Measurements from ENCODE around the gene RAB19. TPM values are rescaled to one million over a fixed set of nuclear protein-coding genes. Genes with fewer than 3 reads are reported as not detected.

Gene RAB19, protein sequence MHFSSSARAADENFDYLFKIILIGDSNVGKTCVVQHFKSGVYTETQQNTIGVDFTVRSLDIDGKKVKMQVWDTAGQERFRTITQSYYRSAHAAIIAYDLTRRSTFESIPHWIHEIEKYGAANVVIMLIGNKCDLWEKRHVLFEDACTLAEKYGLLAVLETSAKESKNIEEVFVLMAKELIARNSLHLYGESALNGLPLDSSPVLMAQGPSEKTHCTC
- polyA plus RNA-seq: 1 to 10 TPM in 1 of 3 donors, not detected in 2; 2.0 TPM

DNA sequence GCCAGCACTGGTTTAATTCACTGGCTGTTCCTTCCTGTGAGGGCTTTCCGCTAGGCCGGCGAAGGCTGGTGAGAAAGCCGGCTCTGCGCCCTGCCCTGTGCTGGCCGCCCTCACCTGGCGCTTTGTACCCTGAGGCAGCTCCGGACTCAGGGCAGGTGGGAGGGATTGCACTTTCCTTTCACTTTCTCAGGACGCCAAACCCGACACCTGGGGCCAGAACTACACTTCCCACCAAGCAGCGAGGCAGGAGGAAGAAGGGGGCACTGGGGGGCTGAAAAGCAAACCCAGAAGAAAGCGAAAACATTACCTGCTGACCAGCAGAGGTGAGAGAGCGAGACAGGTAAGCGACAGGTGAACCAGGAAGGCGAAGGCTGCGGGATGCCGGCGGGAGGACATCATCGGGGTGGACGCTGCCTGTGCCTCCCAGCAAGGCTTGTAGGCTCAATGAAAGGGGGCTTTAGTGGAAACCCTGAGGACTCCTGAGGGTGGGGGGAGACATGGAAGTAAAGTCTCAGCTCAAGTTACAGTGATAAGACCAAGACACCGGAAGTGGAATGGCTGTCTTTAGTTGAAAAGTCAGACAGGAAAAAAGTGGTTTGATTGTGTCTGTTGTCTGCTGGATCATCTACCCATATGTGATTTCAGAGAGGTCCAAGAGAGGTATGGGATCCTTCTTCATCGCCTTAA, at the start of gene RAB19:
RAB19 (plus strand) TSS at position 181 of the 687 bp plus-strand sequence. CDS start 3,589 bp downstream, outside the sequence.
- H3K27ac ChIP-seq (ENCODE audit: low read depth, low read length): no peak within 1 kb of the TSS
- 3 to 22% (median 16%) methylated on average over 22 of the region's 22 CpGs for WGBS, 3 donors

DNA sequence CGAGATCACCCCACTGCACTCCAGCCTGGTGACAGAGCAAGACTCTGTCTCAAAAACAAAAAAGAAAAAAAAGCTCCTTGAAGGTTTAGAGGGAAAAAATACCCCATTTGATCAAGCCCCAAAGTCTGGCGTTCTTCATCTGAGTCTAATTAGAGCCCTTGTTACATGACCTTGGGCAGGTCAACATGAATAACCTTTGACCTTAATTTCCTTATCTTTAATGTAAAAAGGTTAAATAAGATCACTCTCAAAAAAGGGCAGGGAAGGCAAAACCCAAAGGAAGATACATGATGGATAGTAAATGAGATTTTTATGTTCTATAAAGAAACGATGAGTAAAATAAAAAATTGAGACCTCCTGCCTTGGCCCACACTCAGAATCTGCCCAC, 45.8 kb upstream of the RAB19 start:
- WGBS, 3 donors: 85 to 93% (median 87%) methylated on average over 3 of the region's 3 CpGs
- H3K27ac ChIP-seq (ENCODE audit: low read depth, low read length): no peak overlapping the region

DNA sequence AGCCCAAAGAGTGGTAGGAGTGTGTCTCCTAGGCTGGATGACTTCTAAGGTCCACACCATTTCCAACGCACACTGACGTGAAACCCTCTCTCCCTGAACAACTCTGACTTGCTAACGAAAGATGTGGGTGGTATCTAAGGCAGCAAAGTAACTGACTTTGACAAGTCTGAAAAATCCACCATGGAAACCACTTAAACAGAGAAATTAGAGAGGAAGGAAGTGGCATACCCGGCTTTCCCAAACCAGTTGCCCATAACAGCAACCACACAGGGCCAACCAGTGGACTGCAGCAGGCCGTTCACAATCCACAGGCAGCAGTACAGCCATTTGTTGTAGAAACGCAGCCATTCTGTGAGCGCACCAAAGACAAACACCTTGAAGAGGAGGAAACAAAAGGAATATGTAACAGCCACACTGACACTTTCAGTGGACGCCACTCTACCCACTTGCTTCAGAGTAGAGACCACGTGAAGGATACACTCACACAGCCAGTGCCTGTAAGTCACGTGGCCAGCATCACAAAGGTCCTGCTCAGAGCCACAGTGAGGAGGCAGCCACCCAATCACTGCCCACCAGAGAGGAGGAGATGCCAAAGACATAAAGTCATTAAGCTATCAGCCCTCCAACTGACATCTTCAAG, 45.3 kb upstream of the RAB19 start:
- WGBS, 3 donors: 60 to 91% (median 74%) methylated on average over 10 of the region's 10 CpGs
- no peak overlapping the region for H3K27ac ChIP-seq (ENCODE audit: low read depth, low read length)

DNA sequence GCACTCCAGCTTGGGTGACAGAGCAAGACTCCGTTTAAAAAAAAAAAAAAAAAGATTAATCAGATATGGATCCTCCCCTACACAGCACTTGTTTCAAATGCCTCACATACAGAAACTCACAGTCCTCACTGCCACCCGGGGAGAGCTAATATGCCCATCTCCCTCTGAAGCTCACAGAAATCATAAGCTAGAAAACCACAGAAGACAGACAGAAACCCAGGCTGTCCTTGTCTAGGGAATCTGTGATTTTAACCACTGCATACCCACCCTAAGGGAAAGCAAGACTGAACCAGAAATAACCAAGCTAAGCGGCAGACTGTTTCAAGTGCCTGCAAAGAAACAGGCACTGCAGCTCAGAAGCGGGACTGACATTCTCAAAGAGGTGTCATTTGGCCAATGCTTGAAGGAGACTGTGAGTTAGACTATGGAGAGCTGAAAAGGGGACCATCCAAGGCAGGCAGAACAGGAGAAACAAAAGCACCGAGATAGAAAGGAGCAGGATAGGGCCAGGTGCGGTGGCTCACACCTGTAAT, 43.1 kb upstream of the RAB19 start:
- 87 to 96% (median 94%) methylated on average over 6 of the region's 6 CpGs for WGBS, 3 donors
- no peak overlapping the region for H3K27ac ChIP-seq (ENCODE audit: low read depth, low read length)

DNA sequence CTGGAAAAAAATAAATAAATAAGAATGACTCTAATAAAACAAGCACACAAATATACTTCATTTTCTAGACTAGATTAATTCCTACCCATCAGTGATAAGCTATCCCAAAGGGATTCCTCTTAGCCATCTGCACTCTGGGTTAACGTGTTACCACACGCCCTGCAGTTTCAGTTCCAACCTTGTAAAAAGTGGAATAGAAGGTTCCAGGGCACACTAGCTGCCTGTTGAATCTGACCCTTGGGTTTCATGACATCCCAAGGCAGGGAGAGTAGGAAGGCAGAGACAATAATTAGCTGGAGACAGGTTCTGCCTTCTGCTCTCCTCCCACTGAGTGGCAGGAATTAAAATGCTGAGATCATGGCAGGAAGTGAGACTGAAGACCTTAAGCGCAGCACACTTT, 39.0 kb upstream of the RAB19 start:
- 60 to 81% (median 67%) methylated on average over 3 of the region's 3 CpGs for WGBS, 3 donors
- no peak overlapping the region for H3K27ac ChIP-seq (ENCODE audit: low read depth, low read length)

DNA sequence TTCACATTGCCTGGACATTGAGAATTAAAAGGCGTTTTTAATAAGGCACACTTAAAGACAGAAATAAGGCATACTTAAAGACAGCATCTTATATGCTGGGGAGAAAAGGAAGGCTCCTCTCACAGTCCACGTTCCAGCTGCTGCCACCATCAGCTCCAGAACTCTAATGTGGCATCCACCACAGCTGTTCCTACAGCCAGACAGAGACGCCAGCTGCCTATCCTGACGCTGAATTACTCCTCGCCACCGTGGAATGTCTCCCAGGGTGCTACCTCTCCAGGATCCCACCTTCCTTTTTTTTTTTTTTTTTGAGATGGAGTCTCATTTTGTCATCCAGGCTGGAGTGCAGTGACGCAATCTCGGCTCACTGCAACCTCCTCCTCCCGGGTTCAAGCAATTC, 36.3 kb upstream of the RAB19 start:
- H3K27ac ChIP-seq (ENCODE audit: low read depth, low read length): no peak overlapping the region
- WGBS, 3 donors: 89 to 93% (median 90%) methylated on average over 9 of the region's 9 CpGs

DNA sequence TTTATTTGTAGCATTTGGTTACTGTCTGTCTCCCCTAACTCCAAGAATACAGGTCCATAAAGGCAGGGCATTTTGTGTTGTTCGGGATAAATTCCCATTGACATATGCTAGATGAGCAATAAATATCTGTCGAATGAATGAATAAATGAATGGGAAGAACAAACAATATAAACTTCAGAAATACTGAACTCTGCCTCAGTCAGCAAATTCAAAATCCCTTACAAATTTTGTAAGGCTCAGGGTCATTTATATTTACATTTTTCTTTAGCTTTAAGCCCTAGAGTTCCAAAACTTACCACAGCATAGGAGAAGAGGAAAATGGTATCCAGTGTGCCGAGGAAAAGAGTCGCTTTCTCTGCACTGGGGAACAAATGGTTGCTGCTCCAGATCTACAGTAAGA, 34.6 kb upstream of the RAB19 start:
- H3K27ac ChIP-seq (ENCODE audit: low read depth, low read length): no peak overlapping the region
- WGBS, 3 donors: 95 to 98% (median 95%) methylated on average over 4 of the region's 4 CpGs

DNA sequence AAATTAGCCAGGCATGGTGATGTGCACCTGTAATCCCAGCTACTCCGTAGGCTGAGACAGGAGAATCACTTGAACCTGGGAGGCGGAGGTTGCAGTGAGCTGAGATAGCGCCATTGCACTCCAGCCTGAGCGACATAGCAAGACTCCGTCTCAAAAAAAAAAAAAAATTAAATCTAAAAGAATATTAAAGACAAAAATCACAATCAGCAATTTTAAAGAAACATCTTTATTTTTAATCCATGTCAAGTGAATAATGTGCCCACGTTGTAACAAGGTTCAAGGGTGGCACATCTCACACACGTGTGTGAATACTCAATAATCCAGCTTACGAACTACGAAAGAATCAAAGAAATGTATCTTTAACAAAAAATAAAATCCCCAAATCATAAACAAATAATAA, 28.5 kb upstream of the RAB19 start:
- no peak overlapping the region for H3K27ac ChIP-seq (ENCODE audit: low read depth, low read length)
- WGBS, 3 donors: 95 to 96% (median 95%) methylated on average over 9 of the region's 9 CpGs

DNA sequence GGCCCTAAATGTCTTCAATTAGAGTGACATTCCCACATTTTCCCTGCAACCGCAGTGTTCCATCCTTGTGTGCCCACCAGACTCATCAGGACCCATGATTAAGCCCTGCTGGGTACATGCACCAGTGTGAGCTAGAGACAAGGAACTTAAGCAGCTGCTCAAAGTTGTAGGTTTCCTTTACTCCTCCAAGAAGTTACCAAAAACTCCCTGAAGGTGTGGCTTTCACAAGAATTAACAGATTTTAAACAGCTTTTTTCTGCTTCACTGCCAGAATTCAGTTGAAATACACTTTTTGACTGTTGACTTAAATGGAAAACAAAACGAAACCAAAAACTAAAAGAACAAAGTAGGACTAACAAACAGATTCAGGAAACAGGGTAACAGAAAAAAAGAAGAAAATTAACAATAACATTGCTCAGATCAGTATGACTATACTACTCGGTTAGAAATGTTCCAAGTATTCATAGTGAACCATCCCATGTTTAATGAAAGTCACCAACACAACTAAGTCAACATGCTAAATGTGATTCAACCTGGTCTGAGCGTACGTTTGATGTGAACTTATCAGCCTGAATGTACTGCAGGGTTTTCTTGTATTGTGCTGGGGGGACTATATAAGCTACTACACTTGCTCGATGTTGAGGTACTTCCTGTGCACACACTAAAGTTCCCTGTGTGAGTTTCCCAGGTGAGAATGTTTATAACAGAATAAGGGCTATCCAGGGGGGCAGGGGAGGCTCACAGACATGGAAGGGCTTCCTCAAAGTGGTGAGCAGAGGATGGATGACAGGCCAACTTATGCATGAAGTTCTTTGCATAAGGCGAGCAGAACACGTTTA, 27.7 kb upstream of the RAB19 start:
- WGBS, 3 donors: 78 to 83% (median 78%) methylated on average over 8 of the region's 8 CpGs
- H3K27ac ChIP-seq (ENCODE audit: low read depth, low read length): no peak overlapping the region

DNA sequence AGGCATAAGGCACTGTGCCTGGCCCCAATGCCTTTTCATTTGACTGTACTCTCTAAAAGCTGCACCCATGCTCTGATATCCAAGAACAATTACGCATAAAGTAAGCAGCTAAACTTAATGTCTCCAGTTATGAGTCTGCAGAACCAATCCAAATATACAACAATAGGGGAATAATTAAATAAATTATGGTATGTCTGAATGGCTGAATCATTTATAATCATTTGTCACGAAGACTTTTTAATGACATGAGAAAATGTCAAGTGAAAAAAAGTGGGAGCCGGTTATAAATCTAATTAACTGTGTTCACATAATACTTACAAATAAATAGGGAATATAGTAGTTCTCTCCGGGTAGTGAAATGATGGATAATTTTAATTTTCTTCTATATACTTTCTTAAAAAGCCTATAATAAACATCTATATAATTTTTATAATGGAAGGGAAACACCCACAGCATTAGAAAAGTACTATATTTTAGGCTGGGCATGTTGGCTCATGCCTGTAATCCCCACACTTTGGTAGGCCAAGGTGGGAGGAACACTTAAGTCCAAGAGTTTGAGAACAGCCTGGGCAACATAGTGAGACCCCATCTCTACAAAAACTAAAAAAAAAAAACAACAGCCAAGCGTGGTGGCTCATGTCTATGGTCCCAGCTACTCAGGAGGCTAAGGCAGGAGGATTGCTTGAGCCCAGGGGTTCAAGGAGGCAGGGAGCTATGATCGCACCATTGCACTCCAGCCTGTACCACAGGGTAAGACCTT, 19.7 kb upstream of the RAB19 start:
- WGBS, 3 donors: 97% methylated on average over 6 of the region's 6 CpGs

DNA sequence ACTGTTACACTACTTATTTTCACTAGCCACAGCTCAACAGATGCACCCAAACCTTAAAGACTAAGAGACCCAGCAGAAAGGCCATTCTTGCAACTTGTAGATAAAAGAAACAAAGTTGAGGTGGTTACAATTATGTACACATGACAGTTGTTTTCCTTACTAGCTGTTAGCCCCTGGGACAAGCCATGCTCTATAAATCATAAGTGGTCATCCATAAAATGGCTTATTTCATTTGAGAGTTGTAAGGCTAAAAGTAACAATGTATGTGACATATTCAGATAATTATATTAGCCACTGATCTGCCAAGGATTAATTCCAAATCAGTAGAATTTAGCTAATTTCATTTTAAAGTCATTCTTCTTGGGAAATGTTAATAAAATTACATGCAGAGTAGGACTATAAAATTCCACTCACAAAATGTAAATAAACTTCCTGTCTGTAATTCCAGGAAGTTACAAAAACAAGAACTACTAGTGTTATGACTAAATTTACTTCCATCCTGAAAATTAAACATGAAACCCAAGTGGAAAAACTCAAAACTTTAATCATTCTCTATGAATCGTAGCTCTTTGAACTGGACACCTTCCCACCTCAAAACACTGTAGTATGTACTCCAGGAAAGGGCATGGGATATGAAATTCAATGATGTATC, 18.8 kb upstream of the RAB19 start:
- H3K27ac ChIP-seq (ENCODE audit: low read depth, low read length): no peak overlapping the region
- WGBS, 3 donors: 60 to 72% (median 69%) methylated on average over 1 of the region's 1 CpG

More for the DNA sequence above, 19.7 kb upstream of the RAB19 start:
- no peak overlapping the region for H3K27ac ChIP-seq (ENCODE audit: low read depth, low read length)

DNA sequence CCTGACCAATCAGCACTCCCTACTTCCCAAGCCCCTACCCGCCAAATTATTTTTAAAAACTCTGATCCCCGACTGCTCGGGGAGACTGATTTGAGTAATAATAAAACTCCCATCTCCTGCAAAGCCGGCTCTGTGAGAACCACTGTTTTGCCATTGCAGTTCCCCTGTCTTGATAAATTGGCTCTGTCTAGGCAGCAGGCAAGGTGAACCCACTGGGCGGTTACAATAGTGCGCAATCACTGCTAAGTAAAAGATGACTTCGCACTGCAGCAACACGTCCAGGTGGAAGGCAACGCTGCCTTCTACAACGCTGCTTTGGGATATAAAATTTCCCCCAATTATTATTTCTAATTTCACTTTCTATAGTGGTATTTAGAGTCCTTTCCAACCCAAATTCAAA, 14.4 kb upstream of the RAB19 start:
- WGBS, 3 donors: 83 to 93% (median 89%) methylated on average over 10 of the region's 10 CpGs
- H3K27ac ChIP-seq (ENCODE audit: low read depth, low read length): no peak overlapping the region

DNA sequence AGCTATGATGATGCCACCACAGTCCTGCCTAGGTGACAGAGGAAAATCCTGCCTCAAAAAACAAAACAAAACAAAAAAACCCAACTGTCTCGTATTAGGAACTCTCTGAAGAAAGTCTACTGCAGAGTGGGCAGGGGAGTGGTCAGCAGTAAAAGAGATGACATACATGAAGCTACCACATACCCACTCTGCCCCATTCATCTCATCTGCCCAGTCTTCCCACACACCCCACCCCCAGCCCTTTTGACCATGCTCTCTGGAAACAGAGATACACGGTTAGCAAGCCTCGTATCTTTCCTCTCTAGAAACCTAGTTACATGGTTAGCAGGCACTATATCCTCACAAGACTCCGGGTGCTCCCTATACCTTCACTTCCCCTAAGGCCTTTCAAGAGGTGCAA, 13.8 kb upstream of the RAB19 start:
- whole genome bisulfite sequencing, 3 donors: 71 to 85% (median 79%) methylated on average over 4 of the region's 4 CpGs

DNA sequence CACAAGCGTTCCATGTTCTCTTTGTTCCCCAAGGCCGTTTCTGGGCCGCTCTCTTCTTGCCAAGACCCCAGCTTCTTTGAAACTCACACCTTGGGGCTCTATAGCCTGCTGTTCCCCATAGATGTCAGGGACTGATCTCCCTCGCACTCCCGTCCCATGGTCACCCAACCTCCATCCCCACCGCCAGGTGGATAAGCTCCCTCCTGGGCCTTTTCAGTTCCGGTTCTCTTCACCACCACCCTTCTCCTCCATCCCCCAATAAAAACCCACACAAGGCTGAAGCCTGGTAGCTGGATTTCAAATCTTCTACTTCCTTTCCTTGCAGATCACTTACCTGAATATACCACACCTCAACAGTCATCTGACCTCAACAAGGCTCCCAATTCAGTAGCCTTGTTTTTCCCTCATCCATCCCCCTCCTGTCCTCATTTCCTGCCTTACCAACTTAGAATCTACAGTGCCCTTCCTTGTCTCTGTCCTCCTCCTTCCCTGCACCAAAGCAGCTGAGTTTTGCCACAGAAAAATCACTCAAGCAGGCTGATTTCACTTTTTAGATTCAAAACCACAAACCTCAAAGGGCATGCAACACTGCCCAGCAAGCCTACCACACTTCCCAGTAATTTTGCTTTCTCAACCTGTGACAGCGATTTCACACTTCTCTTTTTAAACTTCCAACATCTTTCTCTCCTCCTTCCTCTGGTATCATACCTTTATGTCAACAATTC, 13.2 kb upstream of the RAB19 start:
- H3K27ac ChIP-seq (ENCODE audit: low read depth, low read length): no peak overlapping the region
- WGBS, 3 donors: 71 to 83% (median 81%) methylated on average over 8 of the region's 8 CpGs

More for the DNA sequence above, 13.8 kb upstream of the RAB19 start:
- no peak overlapping the region for H3K27ac ChIP-seq (ENCODE audit: low read depth, low read length)

DNA sequence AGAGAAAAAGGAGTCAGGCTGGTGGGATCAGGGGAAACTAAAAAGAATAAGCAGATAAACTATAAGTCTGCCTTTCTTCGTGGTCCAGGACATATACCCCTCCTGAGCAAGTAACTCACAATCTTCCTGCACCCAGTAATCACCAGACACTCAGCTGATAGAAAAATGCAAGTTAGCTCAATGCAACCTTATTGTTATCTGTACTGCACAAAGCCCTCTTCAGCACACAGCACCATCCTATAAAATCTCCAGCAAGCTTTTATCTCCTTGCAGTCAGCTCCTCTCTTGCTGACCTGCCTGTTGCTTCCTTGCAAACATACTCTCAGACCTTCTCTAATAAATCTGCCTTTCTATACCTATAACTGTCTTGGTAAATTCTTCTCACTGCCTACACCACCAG, 12.2 kb upstream of the RAB19 start:
- 93 to 100% (median 95%) methylated on average over 1 of the region's 1 CpG for WGBS, 3 donors
- no peak overlapping the region for H3K27ac ChIP-seq (ENCODE audit: low read depth, low read length)

DNA sequence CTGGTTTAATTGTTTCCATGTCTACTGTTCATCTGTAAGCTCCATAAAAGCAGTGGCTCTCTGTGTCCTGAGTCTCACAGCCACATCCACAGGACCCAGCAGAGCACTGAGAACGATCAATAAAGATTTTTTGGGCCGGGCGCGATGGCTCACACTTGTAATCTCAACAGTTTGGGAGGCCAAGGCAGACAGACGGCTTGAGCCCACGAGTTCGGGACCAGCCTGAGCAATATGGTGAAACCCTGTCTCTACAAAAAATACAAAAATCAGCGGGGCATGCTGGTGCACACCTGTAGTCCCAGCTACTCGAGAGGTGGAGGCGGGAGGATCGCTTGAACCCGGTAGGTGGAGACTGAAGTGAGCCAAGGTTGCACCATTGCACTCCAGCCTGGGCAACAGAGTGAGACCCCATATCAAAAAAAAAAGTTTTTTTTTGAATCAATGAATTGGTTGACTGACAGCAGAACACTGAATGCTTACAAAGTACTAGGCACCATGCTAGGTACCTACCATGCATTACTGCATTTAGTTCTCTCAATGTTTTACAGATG, 10.0 kb upstream of the RAB19 start:
- WGBS, 3 donors: 95 to 98% (median 96%) methylated on average over 12 of the region's 12 CpGs
- no peak overlapping the region for H3K27ac ChIP-seq (ENCODE audit: low read depth, low read length)
